Spleen (tissue), 7 donors: Measurements from ENCODE around the gene BUB3.

Experiments used
- CTCF ChIP-seq, 11 experiments: fragments of 200-600 bp in 7 of 11; fragments of 450-650 bp in 4 of 11; sonication (generic) in 4 of 11; IDR thresholded peaks in 8 of 11; conservative IDR thresholded peaks in 3 of 11; 1 replicate in 7 of 11; 2 replicates in 4 of 11; pipeline versions ENCODE4 v1.4.0 to v1.8.0; 2016 to 2021; ENCODE audit warnings: antibody characterized with exemption in 11 of 11, inconsistent platforms in 4 of 11, mild to moderate bottlenecking in 1 of 11
- POLR2A ChIP-seq, 3 donors: fragments of 450-650 bp; IDR thresholded peaks; one replicate each; pipeline ENCODE4 v1.5.1; 2017; ENCODE audit warnings: antibody characterized with exemption in 3 of 3, mild to moderate bottlenecking in 1 of 3
- POLR2AphosphoS5 ChIP-seq, 3 donors: sonication (generic); formaldehyde crosslinking; IDR thresholded peaks; one replicate each; pipeline ENCODE4 v1.5.1; 2017; ENCODE audit warnings: antibody characterized with exemption in 3 of 3
- donor health status: DM: no; HTN: no; CAD: no; lungs with moderate emphysema.
- donor health status: DM: no; HTN: no; CAD: no.
- donor health status: DM: no; HTN: no; CAD: no.

- TF ChIP-seq POLR2A (IDR thresholded peaks at IDR 0.05) (no peak), POLR2AphosphoS5 (IDR thresholded peaks at IDR 0.05) (no peak), CTCF (IDR thresholded peaks at IDR 0.05 in 8 of 11, conservative IDR thresholded peaks at IDR 0.05 in 3 of 11) (no peak)
These were observed 21.5 kb downstream of the BUB3 start for GRCh38 chr10:123175389-123176387.
